ENCODE results near the gene CDC26. TPM values are rescaled to one million over a fixed set of nuclear protein-coding genes. Genes with fewer than 3 reads are reported as not detected.
"Not testable (repeated sequence)": the region's sequence is repeated elsewhere in the genome, so short reads cannot be mapped to it uniquely, and the experiment has no call there.

CDC26 gene
- total and polyA plus RNA-seq, 4 donors = 19.0 to 41.8 (median 23.8) TPM

DNA sequence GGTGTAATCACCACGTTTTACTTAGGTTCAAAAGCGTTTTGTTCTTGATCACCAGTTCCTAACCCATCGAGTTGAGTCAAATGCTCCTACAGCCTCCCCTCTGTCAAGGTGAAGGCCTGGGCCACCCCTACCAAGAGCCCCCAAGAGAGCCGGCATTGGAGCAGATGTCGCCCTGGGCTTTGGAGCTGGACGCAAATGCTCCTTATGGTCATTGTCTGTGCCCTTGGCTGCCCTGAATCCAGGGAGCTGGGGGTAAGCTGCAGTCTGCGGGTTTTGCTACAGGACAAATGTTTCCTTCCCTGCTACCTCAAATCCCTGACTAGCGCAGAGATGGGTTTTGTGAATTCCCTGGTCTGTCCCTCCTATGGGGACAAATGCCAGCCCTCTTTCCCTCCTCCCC lies 22.9 kb upstream of the CDC26 start:
- TF ChIP-seq, protein P1, sequence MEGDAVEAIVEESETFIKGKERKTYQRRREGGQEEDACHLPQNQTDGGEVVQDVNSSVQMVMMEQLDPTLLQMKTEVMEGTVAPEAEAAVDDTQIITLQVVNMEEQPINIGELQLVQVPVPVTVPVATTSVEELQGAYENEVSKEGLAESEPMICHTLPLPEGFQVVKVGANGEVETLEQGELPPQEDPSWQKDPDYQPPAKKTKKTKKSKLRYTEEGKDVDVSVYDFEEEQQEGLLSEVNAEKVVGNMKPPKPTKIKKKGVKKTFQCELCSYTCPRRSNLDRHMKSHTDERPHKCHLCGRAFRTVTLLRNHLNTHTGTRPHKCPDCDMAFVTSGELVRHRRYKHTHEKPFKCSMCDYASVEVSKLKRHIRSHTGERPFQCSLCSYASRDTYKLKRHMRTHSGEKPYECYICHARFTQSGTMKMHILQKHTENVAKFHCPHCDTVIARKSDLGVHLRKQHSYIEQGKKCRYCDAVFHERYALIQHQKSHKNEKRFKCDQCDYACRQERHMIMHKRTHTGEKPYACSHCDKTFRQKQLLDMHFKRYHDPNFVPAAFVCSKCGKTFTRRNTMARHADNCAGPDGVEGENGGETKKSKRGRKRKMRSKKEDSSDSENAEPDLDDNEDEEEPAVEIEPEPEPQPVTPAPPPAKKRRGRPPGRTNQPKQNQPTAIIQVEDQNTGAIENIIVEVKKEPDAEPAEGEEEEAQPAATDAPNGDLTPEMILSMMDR (IDR thresholded peaks at IDR 0.05; ENCODE audit: control extremely low read depth, extremely low read depth) = no peak
- Histone ChIP-seq H3K4me3 (no peak overlapping the region), H3K27ac (ENCODE audit: low read depth in 1 of 2, low read length in 1 of 2) (no peak overlapping the region), H3K4me1 (ENCODE audit: control insufficient read depth in 5 of 5, insufficient read depth in 5 of 5, low read length in 5 of 5) (no peaks in the 10 kb centered on the region), H3K9ac (ENCODE audit: insufficient read depth in 1 of 2, low read length in 2 of 2) (no peak overlapping the region), H3K27me3 (ENCODE audit: control insufficient read depth in 3 of 3, insufficient read depth in 3 of 3, low read length in 2 of 3) (no peaks in the 10 kb centered on the region), H3K36me3 (ENCODE audit: control insufficient read depth in 4 of 4, insufficient read depth in 4 of 4, low read length in 4 of 4) (peaks cover under 1 to 6% (median 3%) of the 10 kb centered on the region in 4 donors), H3K9me3 (ENCODE audit: control insufficient read depth in 4 of 4, insufficient read depth in 3 of 4, low read length in 3 of 4) (peaks cover 0 to 2% (median 0%) of the 10 kb centered on the region in 4 donors)
- no peak for DNase-seq
- 93 to 97% methylated on average over 8 of the region's 8 CpGs for WGBS, 2 donors
- ATAC-seq (ENCODE audit: insufficient read depth, low FRiP score) = no peak

DNA sequence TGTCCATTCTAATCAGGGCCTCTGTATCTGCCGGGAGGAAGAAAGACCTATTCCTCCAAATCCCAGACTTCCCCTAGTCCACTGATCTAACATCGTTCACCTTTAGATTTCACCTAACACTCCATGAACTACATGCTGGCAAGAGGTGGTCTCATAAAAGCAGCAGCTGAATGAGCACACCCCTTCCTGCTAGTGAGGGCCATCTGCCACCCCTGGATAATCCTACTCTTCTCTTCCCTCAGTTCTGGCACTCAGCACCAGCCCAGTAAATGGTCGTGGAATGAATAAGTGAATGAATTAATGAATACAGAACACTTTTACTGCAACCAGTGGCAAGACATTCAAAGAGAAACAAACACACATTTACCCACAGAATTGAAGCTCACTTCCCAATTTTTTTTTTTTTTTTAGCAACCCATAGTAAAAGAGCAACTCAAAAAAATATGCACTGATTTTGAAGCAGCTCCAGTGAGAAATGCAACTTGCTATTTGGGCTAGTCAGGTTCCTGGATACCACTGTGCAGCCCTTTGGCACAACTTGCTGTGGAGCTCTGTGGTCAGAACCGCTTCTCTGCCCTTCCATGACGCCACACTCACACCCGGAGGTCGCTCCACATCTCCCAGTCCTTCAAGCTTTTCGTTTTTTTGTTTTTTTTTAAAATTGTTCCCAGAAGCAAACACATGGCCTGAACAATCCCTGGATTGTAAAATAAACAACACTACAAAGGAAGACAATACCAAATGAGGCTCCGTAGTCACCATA lies 21.6 kb upstream of the CDC26 start:
- WGBS, 2 donors = 73 to 77% methylated on average over 9 of the region's 9 CpGs
- H3K27ac ChIP-seq (ENCODE audit: low read depth in 1 of 2, low read length in 1 of 2) = no peak overlapping the region
- no peak overlapping the region for H3K9ac ChIP-seq (ENCODE audit: insufficient read depth in 1 of 2, low read length in 2 of 2)
- no peaks in the 10 kb centered on the region for H3K27me3 ChIP-seq (ENCODE audit: control insufficient read depth in 3 of 3, insufficient read depth in 3 of 3, low read length in 2 of 3)
- H3K9me3 ChIP-seq (ENCODE audit: control insufficient read depth in 4 of 4, insufficient read depth in 3 of 4, low read length in 3 of 4) = peaks cover 0 to 2% (median 0%) of the 10 kb centered on the region in 4 donors
- TF ChIP-seq, protein P1 (IDR thresholded peaks at IDR 0.05; ENCODE audit: control extremely low read depth, extremely low read depth) = no peak
- no peaks in the 10 kb centered on the region for H3K4me1 ChIP-seq (ENCODE audit: control insufficient read depth in 5 of 5, insufficient read depth in 5 of 5, low read length in 5 of 5)
- peaks cover 7 to 11% (median 9%) of the 10 kb centered on the region in 4 donors for H3K36me3 ChIP-seq (ENCODE audit: control insufficient read depth in 4 of 4, insufficient read depth in 4 of 4, low read length in 4 of 4)
- H3K4me3 ChIP-seq = no peak overlapping the region
- ATAC-seq (ENCODE audit: insufficient read depth, low FRiP score) (no peak), DNase-seq (no peak)

DNA sequence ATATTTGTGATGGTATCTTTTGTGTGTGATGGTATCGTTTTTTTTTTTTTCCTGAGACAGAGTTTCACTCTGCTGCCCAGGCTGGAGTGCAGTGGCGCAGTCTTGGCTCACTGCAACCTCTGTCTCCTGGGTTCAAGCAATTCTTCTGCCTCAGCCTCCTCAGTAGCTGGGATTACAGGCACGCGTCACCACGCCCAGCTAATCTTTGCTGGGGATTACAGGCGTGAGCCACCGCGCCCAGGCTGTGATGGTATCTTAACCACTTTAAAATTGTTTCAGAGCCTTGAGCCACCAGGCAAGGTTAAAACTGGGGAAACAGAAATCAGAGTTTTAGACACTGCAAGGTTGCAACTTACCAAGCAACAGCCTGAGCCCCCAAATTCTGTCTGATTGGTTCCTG lies 20.9 kb upstream of the CDC26 start:
- H3K27me3 ChIP-seq (ENCODE audit: control insufficient read depth in 3 of 3, insufficient read depth in 3 of 3, low read length in 2 of 3); H3K9ac ChIP-seq (ENCODE audit: insufficient read depth in 1 of 2, low read length in 2 of 2); H3K9me3 ChIP-seq (ENCODE audit: control insufficient read depth in 4 of 4, insufficient read depth in 3 of 4, low read length in 3 of 4); H3K27ac ChIP-seq (ENCODE audit: low read depth in 1 of 2, low read length in 1 of 2); H3K4me3 ChIP-seq; H3K4me1 ChIP-seq (ENCODE audit: control insufficient read depth in 5 of 5, insufficient read depth in 5 of 5, low read length in 5 of 5); DNase-seq; ATAC-seq (ENCODE audit: insufficient read depth, low FRiP score): not testable (repeated sequence)
- peaks cover 14 to 17% (median 15%) of the 10 kb centered on the region in 4 donors for H3K36me3 ChIP-seq (ENCODE audit: control insufficient read depth in 4 of 4, insufficient read depth in 4 of 4, low read length in 4 of 4)
- WGBS, 2 donors = 92 to 93% methylated on average over 8 of the region's 8 CpGs

DNA sequence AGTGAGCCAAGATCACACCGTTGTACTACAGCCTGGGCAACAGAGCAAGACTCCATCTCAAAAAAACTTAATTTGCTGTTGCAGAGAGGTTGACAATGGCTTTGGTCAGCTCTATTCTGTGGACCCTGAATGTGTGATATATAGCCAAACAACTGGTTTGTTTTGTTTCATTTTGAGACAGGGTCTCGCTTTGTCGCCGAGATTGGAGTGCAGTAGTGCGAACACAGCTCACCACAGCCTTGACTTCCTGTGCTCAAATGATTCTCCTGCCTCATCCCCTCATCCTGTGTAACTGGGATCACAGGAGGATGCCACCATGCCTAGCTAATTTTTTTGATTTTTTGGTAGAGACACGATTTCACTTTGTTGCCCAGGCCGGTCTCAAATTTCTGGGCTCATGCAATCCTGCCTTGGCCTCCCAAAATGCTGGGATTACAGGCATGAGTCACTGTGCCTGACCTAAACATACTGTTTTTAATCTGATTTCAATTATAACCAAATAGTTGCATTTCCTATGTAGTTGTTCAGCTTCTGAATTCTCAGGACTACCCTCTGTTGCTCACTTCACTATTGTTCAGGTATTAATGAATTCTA lies 18.0 kb upstream of the CDC26 start:
- TF ChIP-seq, protein P1 (IDR thresholded peaks at IDR 0.05; ENCODE audit: control extremely low read depth, extremely low read depth) = no peak
- ATAC-seq (ENCODE audit: insufficient read depth, low FRiP score) (no peak), DNase-seq (no peak)
- H3K9ac ChIP-seq (ENCODE audit: insufficient read depth in 1 of 2, low read length in 2 of 2) = no peak overlapping the region
- no peak overlapping the region for H3K4me3 ChIP-seq
- H3K4me1 ChIP-seq (ENCODE audit: control insufficient read depth in 5 of 5, insufficient read depth in 5 of 5, low read length in 5 of 5) = no peaks in the 10 kb centered on the region
- peaks cover 24 to 34% (median 30%) of the 10 kb centered on the region in 4 donors for H3K36me3 ChIP-seq (ENCODE audit: control insufficient read depth in 4 of 4, insufficient read depth in 4 of 4, low read length in 4 of 4)
- no peaks in the 10 kb centered on the region for H3K27me3 ChIP-seq (ENCODE audit: control insufficient read depth in 3 of 3, insufficient read depth in 3 of 3, low read length in 2 of 3)
- H3K9me3 ChIP-seq (ENCODE audit: control insufficient read depth in 4 of 4, insufficient read depth in 3 of 4, low read length in 3 of 4) = peaks cover 0 to 1% (median 0%) of the 10 kb centered on the region in 4 donors
- H3K27ac ChIP-seq (ENCODE audit: low read depth in 1 of 2, low read length in 1 of 2) = no peak overlapping the region
- 89 to 92% methylated on average over 7 of the region's 7 CpGs for WGBS, 2 donors

Data from lung (tissue), 12 donors.